ENCODE results near the gene ANGEL1.

The ANGEL1 gene, protein sequence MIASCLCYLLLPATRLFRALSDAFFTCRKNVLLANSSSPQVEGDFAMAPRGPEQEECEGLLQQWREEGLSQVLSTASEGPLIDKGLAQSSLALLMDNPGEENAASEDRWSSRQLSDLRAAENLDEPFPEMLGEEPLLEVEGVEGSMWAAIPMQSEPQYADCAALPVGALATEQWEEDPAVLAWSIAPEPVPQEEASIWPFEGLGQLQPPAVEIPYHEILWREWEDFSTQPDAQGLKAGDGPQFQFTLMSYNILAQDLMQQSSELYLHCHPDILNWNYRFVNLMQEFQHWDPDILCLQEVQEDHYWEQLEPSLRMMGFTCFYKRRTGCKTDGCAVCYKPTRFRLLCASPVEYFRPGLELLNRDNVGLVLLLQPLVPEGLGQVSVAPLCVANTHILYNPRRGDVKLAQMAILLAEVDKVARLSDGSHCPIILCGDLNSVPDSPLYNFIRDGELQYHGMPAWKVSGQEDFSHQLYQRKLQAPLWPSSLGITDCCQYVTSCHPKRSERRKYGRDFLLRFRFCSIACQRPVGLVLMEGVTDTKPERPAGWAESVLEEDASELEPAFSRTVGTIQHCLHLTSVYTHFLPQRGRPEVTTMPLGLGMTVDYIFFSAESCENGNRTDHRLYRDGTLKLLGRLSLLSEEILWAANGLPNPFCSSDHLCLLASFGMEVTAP

DNA sequence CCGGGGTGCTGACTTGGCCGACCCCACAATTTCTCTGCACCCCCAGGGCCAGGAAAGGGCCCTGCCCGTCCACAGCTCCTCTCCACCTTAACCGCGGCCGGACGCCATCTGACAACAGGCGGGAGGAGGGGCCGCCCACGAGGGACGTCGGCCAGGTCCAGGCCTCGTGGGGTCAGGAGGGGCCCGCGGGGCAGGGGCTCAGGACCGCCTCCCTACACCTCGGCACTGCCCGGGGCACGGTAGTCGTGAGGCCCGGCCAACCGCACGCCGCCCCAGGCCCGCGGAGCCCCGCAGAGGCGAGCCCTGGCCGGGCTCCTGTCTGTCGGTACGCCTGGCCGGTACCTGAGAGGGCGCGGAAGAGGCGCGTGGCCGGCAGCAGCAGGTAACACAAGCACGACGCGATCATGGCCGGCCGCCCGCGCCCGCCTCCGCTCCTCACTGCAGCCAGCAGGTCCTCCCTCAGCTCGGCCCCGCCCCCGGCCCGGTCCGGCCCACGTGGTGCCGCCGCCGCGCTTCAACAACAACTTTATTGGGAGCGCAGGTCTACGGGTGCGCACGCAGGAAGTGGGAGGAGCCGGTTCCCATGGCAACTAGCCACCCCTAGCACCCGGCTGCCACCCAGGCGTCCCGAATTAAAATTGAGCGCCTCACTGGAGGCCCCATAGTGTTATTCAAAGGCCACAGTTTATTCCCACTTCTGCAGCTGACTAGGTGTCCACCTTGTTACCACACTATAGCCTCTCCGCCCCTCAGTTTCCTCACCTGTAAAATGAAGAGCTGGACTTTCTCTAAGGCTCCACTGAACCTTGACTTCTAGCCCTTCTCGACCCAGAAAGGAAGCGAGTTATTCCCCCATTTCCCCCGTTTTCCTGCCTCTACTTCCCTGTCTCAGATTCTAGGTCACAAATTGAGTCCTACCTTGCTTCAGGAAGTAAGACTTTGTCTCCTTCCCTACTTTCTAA, at the start of gene ANGEL1:
TSS of gene ANGEL1 (minus strand) at position 461 of the 962 bp plus-strand sequence. CDS start at position 406, 55 bp downstream.
- peak; percentile 97 for DNase-seq

- no peak for DNase-seq
Observed at GRCh38 chr14:76861574-76862255, 49.0 kb upstream of the ANGEL1 start.

- no peak for DNase-seq
Observed at GRCh38 chr14:76856769-76857168, 44.1 kb upstream of the ANGEL1 start.

- no peak for DNase-seq
Observed at GRCh38 chr14:76855066-76855465, 42.4 kb upstream of the ANGEL1 start.

DNA sequence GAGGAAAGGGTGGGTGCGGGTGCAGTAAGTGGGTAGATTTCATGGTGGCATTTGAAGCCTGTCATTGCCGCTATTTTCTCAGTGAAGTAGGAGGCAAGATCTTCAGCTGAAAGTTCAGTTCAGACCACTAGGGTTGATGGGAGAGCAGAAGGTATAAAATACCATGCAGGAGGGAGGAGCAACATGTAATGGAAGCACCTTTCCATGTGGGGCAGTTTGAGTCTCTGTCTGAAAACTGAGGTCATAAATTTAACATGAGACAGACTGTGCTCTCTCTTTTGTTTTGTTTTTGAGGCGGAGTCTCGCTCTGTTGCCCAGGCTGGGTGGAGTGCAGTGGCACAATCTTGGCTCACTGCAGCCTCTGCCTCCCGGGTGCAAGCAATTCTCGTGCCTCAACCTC, 36.2 kb upstream of the ANGEL1 start:
- no peak for DNase-seq

DNA sequence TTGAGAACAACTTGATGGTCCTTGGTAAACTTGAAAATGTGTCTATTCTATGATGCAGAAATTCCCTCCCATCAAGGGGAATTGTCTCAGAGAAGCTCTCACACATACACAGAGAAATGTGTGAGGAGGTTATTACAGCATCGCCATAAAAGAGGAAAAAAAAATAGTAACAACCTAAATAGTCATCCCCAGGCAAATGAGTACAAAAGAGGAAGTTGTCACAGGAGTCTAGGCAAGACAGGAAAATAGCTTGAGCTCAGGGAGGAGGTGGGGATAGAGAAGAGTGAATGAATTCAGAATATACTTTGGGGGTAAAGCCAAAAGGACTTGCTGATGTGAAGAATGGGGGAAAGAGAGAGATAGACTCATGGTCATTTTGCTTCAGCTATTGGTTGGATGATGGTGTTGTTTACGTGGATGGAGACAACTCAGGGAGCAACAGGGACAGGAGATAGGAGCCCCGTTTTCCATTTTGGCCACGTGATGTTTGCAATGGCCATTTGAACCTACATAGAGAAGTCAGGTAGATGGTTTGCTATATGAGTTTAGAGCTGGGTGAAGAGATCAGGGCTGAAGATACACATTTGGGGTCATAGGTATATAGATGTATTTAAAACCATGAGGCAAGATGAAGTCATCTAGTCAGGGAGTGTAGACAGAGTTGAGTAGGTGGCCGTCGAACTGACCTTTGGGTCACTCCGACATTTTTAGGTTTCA, 33.8 kb upstream of the ANGEL1 start:
- no peak for DNase-seq

DNA sequence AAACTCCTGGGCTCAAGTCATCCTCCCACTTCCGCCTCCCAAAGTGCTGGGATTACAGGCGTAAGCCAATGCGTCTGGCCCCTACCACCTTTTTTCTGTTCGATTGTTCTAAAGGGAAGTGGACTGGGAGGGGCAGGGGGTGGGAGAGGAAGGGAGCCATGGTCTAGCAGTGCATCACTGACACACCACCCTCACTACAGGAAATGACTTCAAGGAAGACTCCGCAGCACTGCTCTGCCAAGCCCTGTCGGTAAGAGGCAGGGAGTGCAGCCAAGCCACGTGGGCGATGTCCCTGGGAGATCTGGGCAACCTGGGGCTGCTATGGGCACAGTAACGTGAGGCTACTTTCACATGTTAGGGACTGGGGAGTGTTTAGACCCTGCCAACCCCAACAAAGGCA, 31.5 kb upstream of the ANGEL1 start:
- DNase-seq = peak; percentile 65 to 73

DNA sequence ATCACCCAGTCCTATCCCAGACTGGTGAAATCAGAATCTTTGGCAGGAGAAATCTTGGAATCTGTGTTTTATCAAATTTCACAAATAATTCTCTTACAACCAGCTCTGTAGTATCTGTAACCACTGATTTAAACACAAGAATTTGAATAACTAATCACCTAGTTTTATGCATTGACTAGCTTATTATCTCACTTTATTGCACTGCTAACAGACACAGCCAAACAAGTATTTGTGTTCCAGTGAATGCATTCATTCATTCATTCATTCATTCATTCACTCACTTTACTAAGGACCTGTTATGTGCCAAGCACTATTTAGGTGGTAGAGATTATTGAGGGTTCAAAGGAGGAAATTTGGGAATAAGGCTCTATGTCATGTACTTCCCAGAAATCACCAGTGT, 29.7 kb upstream of the ANGEL1 start:
- DNase-seq = no peak

GRCh38 chr14:76837524-76837923, 24.8 kb upstream of the ANGEL1 start:
- DNase-seq = no peak

DNA sequence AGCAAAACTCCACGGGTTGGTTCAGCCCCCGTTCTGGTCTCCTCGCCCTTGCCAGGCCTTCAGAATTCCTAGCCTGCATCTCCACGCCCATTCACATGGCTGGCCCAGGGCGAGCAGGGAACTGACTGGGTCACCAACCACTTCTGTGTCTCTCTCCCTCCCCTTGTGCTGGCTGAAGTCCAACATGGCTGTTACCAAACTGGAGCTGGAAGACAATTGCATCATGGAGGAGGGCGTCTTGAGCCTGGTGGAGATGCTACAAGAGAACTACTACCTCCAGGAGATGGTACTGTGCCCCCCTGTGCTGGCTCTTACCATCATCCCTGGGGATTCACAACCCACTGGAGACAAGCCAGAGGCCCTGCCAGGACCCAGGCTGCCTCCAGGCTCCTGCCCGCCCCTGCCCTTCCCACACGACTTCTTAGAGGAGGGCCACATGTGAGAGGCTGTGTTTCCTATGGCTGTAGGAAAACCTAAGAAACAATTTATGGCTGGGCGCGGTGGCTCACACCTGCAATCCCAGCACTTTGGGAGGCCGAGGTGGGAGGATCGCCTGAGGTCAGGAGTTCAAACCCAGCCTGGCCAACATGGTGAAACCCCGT, 23.4 kb upstream of the ANGEL1 start:
- DNase-seq = no peak

DNA sequence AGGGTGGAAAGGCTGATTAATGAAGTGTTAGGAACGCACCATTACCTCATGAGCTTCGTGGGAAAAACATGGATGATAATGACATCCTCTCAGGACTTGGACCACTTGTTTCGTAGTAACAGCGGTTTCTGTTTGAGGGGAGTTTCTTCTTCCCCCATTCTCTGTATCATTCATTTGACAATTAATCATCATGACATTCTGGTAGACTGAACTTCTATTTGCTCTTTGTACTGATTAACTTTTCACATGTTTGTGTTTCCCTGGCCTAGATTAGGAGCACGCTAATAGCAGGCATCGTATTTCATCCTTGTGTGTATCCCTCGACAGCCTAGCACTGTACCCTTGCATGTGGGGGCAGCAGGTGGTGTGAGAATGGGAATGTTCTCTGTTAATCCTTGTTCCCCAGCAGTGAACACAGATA, 21.6 kb upstream of the ANGEL1 start:
- DNase-seq = no peak

- no peak for DNase-seq
Observed at GRCh38 chr14:76833011-76833410, 20.3 kb upstream of the ANGEL1 start.

- peak in 1 of 2 donors; percentile 9 for DNase-seq
Observed at GRCh38 chr14:76832503-76832988, 19.9 kb upstream of the ANGEL1 start.

DNA sequence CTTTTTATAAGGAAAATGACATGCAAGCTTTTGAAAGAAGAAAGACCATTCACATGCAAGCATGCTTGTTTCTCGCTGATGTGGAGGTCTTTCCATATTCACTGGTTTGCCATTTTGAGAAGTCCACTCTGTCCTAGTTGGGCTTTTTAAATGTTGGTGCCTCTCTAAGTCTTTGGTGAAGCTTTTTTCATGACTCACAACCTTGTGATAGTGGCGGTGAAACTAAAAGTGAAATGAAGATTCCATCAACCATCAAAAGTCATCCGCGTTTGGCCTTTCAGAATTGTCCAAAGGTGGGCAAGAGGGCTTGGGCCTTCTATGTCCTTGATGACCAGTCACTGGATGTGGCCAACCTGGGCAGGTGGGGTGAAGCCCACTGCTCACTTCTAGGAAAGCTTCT, 17.9 kb upstream of the ANGEL1 start:
- DNase-seq = no peak

DNA sequence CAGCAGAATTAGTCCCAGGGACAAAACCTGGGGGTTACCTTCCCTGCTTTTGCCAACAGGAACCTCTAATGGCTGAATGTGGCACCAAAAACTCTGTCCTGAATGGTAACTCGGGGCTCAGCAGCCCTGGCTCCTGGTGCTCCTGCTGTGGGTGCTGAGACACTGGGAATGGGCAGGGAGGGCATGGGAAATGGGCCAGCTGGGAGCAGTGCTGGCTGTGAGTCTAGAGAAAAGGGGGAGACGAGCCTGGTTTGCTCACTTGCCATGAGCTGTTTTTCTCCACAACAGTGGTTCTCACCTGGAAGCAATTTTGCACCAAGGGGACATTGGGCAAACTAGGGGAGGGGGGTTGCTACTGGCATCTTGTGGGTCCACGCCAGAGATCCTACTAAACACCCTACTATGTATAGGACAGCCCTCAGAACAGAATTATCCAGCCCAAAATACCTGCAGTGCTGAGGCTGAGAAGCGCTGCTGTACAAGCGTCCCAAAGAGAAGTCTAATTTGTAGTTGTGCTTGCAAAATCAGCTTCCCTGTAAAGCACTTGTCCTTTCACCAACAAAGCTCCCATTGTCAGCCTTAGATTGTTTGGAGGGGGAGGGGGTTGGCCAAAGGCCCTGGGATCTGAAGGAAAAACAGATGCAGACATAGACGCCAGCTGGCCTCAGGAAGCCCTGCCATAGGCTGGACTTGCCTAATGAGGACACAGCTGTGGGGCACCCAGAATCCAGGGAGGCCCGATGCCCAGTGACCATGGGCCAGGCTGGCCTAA, 17.2 kb upstream of the ANGEL1 start:
- no peak for DNase-seq

GRCh38 chr14:76829013-76829365, 16.3 kb upstream of the ANGEL1 start:
- DNase-seq = peak in 1 of 2 donors; percentile 25

- no peak for DNase-seq
Observed at GRCh38 chr14:76828339-76829012, 15.8 kb upstream of the ANGEL1 start.

DNA sequence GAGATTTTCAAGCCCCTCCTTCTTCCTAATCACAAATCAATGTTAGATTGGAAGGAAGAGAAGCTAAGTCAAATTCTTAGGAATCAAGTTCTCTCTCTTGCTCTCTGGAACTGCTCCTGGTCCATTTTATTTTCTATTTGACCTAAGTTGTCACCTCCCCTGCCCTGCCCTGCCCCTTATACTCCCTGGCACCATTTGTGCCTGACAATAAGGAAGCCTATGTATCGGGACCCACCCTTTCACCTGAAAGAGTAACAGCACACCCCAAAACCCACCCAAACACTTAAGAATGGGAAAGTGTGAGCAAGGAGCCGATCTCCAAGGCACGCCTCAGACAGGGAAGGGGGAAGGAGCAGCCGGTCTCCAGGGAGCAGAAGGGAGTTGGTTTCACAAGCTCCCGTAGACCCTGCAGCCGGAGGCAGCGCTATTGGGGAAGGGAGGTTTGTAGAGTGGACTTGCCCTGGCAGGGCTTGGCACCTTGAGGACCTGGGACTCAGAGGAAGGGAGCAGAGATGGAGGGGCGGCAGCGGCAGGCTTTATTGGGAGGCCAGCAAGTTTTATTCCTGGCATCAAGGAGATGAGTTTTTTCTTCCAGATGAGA, 15.1 kb upstream of the ANGEL1 start:
- no peak for DNase-seq

- DNase-seq = no peak
Observed at GRCh38 chr14:76826122-76826521, 13.4 kb upstream of the ANGEL1 start, which contains the start of gene LRRC74A. TSS of gene LRRC74A (plus strand) at chr14:76826408. CDS start at chr14:76826698, 290 bp downstream.

Data from CD4-positive, alpha-beta T cell treated with Interleukin-1 beta for 1 hour (primary cell).